Raji (cell line): ENCODE data around the gene NGFR.

Source experiments
- POLR2A ChIP-seq: IDR thresholded peaks from 2 replicates; pipeline ENCODE4 v1.6.1; 2011; ENCODE audit warnings: low read depth, low read length, control low read depth; ENCODE audit not compliant: insufficient read depth

NGFR gene

GRCh38 chr17:49484588-49484987, 10.5 kb upstream of the NGFR start:
- no peak for TF ChIP-seq POLR2A

GRCh38 chr17:49486012-49486641, 9.0 kb upstream of the NGFR start:
- no peak for TF ChIP-seq POLR2A

- TF ChIP-seq POLR2A, result no peak
Measured at GRCh38 chr17:49487183-49487582, 7.9 kb upstream of the NGFR start.

GRCh38 chr17:49488612-49489011, 6.5 kb upstream of the NGFR start:
- TF ChIP-seq POLR2A, result no peak

- no peak for TF ChIP-seq POLR2A
Measured at GRCh38 chr17:49489348-49489747, 5.7 kb upstream of the NGFR start.

GRCh38 chr17:49490276-49490675, 4.8 kb upstream of the NGFR start:
- no peak for TF ChIP-seq POLR2A

- no peak for TF ChIP-seq POLR2A
Measured at GRCh38 chr17:49491192-49491769, 3.8 kb upstream of the NGFR start.

- no peak for TF ChIP-seq POLR2A
Measured at GRCh38 chr17:49494399-49494985, 601 bp upstream of the NGFR start.

- TF ChIP-seq POLR2A, result no peak
Measured at GRCh38 chr17:49495842-49496182, 719 bp downstream of the NGFR start.

GRCh38 chr17:49496183-49496866, 1.2 kb downstream of the NGFR start:
- TF ChIP-seq POLR2A, result no peak

- TF ChIP-seq POLR2A, result no peak
Measured at GRCh38 chr17:49496867-49497147, 1.7 kb downstream of the NGFR start.

GRCh38 chr17:49497148-49498028, 2.3 kb downstream of the NGFR start:
- no peak for TF ChIP-seq POLR2A

- no peak for TF ChIP-seq POLR2A
Measured at GRCh38 chr17:49498029-49498615, 3.0 kb downstream of the NGFR start.

GRCh38 chr17:49501496-49501895, 6.4 kb downstream of the NGFR start:
- no peak for TF ChIP-seq POLR2A

GRCh38 chr17:49502254-49502653, 7.2 kb downstream of the NGFR start:
- no peak for TF ChIP-seq POLR2A

GRCh38 chr17:49504369-49504768, 9.3 kb downstream of the NGFR start:
- no peak for TF ChIP-seq POLR2A

- no peak for TF ChIP-seq POLR2A
Measured at GRCh38 chr17:49505854-49506253, 10.8 kb downstream of the NGFR start.
